Trophoblast cell (in vitro differentiated cells and primary cell): ENCODE data around the gene RAI1.

ENCODE experiments used
- DNase-seq, 2 donors: peaks; one replicate each; pipeline ENCODE4 v3.0.0-alpha.2; 2016
- H2AFZ ChIP-seq: 2 replicates; pipeline ENCODE4 v1.6.1; 2013; ENCODE audit warnings: low read length, moderate library complexity, mild to moderate bottlenecking; ENCODE audit not compliant: insufficient read depth, poor library complexity
- H2AK5ac ChIP-seq: 2 replicates; pipeline ENCODE4 v1.6.1; 2013; ENCODE audit warnings: mild to moderate bottlenecking, low read length
- H2BK120ac ChIP-seq: 2 replicates; pipeline ENCODE4 v1.6.1; 2013; ENCODE audit warnings: low read length, mild to moderate bottlenecking, moderate library complexity; ENCODE audit not compliant: insufficient read depth, poor library complexity
- H2BK12ac ChIP-seq: 2 replicates; pipeline ENCODE4 v1.6.1; 2013; ENCODE audit warnings: mild to moderate bottlenecking, low read length, moderate library complexity
- H2BK5ac ChIP-seq: 2 replicates; pipeline ENCODE4 v1.6.1; 2013; ENCODE audit warnings: low read length, low read depth, moderate library complexity, mild to moderate bottlenecking; ENCODE audit not compliant: poor library complexity
- H3K14ac ChIP-seq: 2 replicates; pipeline ENCODE4 v1.6.1; 2013; ENCODE audit warnings: mild to moderate bottlenecking, low read length
- H3K18ac ChIP-seq: 2 replicates; pipeline ENCODE4 v1.6.1; 2013; ENCODE audit warnings: mild to moderate bottlenecking, low read length
- H3K23ac ChIP-seq: 2 replicates; pipeline ENCODE4 v1.6.1; 2013; ENCODE audit warnings: low read length
- H3K27ac ChIP-seq: 2 replicates; pipeline ENCODE4 v1.5.1; 2013; ENCODE audit warnings: low read depth, mild to moderate bottlenecking, inconsistent platforms, low read length, moderate library complexity
- H3K27me3 ChIP-seq: 2 replicates; pipeline ENCODE4 v1.6.1; 2013; ENCODE audit warnings: inconsistent platforms, mild to moderate bottlenecking, low read length, moderate library complexity; ENCODE audit not compliant: insufficient read depth
- H3K36me3 ChIP-seq, 2 experiments: 1 replicate in 1 of 2; 2 replicates in 1 of 2; pipeline ENCODE4 v1.6.1; 2013; ENCODE audit warnings: low read length in 2 of 2, mild to moderate bottlenecking in 2 of 2, moderate library complexity in 1 of 2; ENCODE audit not compliant: insufficient read depth in 2 of 2, control insufficient read depth in 1 of 2
- H3K4ac ChIP-seq: 2 replicates; pipeline ENCODE4 v1.6.1; 2013; ENCODE audit warnings: low read depth, mild to moderate bottlenecking, low read length, moderate library complexity
- H3K4me1 ChIP-seq, 2 experiments: 1 replicate in 1 of 2; 2 replicates in 1 of 2; pipeline ENCODE4 v1.6.1; 2013; ENCODE audit warnings: low read length in 2 of 2, mild to moderate bottlenecking in 2 of 2, moderate library complexity in 1 of 2; ENCODE audit not compliant: insufficient read depth in 2 of 2, control insufficient read depth in 1 of 2
- H3K4me2 ChIP-seq: 2 replicates; pipeline ENCODE4 v1.6.1; 2013; ENCODE audit warnings: inconsistent platforms, mild to moderate bottlenecking, low read length, moderate library complexity
- H3K4me3 ChIP-seq: 2 replicates; pipeline ENCODE4 v1.5.1; 2013; ENCODE audit warnings: mild to moderate bottlenecking, low read depth, low read length, inconsistent platforms
- H3K79me1 ChIP-seq: one replicate; pipeline ENCODE4 v1.6.1; 2013; ENCODE audit warnings: low read length
- H3K79me2 ChIP-seq: 2 replicates; pipeline ENCODE4 v1.6.1; 2013; ENCODE audit warnings: low read length, mild to moderate bottlenecking; ENCODE audit not compliant: control insufficient read depth, insufficient read depth, poor library complexity
- H3K9ac ChIP-seq: 2 replicates; pipeline ENCODE4 v1.6.1; 2013; ENCODE audit warnings: mild to moderate bottlenecking, low read length
- H3K9me3 ChIP-seq: 2 replicates; pipeline ENCODE4 v1.6.1; 2013; ENCODE audit warnings: low read depth, mild to moderate bottlenecking, control low read depth, inconsistent platforms, low read length; ENCODE audit not compliant: insufficient read depth
- H4K12ac ChIP-seq: 2 replicates; pipeline ENCODE4 v1.6.1; 2013; ENCODE audit warnings: low read depth, mild to moderate bottlenecking, low read length, moderate library complexity
- H4K8ac ChIP-seq: 2 replicates; pipeline ENCODE4 v1.6.1; 2013; ENCODE audit warnings: low read depth, mild to moderate bottlenecking, low read length, moderate library complexity
- H4K91ac ChIP-seq: one replicate; pipeline ENCODE4 v1.6.1; 2013; ENCODE audit warnings: low read depth, mild to moderate bottlenecking, low read length, moderate library complexity
- WGBS: extraction: QIAGEN DNeasy Blood & Tissue Kit; methylation state at CpG from one replicate; pipeline ENCODE4 v1.1.7; 2013; ENCODE audit warnings: missing lambda C conversion rate; ENCODE audit not compliant: insufficient read length, insufficient coverage; ENCODE audit errors: extremely low coverage; 5-methylcytosine and 5-hydroxymethylcytosine counted together

RAI1 gene

DNA sequence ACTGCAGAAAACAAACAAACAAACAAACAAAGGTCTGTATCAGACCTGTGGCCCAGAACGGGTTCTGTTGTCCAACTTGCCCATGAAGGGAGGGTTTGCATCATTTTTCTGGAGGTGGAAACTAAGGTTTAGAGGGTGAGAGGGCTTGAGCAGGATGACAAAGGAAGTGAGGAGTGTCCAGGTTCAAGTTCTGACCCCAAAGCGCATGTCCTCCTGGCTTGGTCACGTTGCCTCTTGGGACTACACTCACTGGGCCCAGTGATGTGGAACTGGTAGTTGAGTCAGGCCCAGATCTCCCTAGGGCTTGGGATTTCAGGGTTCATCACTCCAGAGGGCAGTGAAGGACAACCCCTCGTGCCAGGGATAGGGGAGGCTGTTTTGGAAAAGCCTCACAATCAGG lies 153.7 kb downstream of the RAI1 start:
- Histone ChIP-seq H3K4me3 (no peak overlapping the region), H3K4me2 (peak overlapping the region; percentile 76), H4K12ac (no peak overlapping the region), H3K36me3 (peaks cover 5 to 8% of the 10 kb centered on the region in 2 experiments), H3K14ac (peak overlapping the region; percentile 37), H4K8ac (no peak overlapping the region), H3K23ac (no peak overlapping the region), H2AFZ (no peak overlapping the region), H3K4ac (peak overlapping the region; percentile 35), H3K27me3 (no peaks in the 10 kb centered on the region), H2BK5ac (peak overlapping the region; percentile 5), H3K27ac (no peak overlapping the region), H2BK12ac (no peak overlapping the region), H3K9ac (no peak overlapping the region), H4K91ac (peak overlapping the region; percentile 22), H2AK5ac (peak overlapping the region; percentile 16), H2BK120ac (no peak overlapping the region), H3K4me1 (peaks cover 48 to 54% of the 10 kb centered on the region in 2 experiments), H3K9me3 (no peaks in the 10 kb centered on the region), H3K18ac (peak overlapping the region; percentile 25), H3K79me1 (peaks cover 38% of the 10 kb centered on the region), H3K79me2 (peaks cover 35% of the 10 kb centered on the region)
- no peak for DNase-seq
- no CpG with 5 or more reads among the region's 4 CpGs for WGBS

DNA sequence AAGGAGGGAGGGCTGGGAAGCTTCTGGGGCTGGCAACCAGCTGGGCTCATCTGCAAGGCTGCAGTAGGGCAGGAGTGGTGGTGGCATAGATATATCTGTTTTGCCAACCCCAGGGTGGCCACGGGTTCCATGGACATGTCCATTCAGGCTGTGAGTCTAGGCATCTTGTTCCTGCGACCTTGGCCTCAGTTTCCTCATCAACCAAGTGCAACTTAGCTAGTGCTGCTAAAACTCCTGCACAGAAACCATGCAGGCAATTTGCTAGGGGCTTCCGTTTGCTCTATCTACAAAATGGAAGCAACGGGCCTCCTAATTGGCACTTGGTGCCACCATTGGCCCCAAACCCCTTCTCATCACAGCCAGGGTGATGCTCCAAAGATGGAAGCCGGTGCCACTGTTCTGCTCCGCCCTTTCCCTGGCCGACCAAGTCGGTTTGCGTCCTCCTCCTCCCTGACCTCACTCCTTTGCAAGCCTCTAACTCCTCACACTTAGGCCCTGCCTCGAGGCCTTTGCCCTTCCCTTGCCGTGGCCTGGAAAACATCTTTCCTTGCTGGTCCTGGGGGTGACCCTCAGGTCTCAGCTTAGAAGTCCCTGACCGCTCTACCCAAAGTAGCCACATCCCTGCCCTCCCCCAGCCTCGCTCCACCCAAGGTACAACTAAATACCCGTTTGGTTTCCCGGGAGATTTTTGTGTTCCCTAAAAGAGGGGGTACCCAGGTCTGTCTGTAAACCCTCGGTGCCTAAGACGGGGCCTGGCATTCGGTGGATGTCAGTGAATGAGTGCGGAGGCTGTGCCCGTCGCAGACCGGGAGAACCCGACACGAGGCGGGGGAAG lies 154.4 kb downstream of the RAI1 start:
- H3K4me3 ChIP-seq = peak overlapping the region; percentile 13
- no peaks in the 10 kb centered on the region for H3K27me3 ChIP-seq
- DNase-seq = peak; percentile 28 to 43
- peak overlapping the region; percentile 1 for H2BK12ac ChIP-seq
- H3K9me3 ChIP-seq = no peaks in the 10 kb centered on the region
- peak overlapping the region; percentile 10 for H2BK5ac ChIP-seq
- H4K12ac ChIP-seq = no peak overlapping the region
- peak overlapping the region; percentile 28 for H2BK120ac ChIP-seq
- H3K18ac ChIP-seq = peak overlapping the region; percentile 42
- H2AK5ac ChIP-seq = peak overlapping the region; percentile 16
- H3K27ac ChIP-seq = peak overlapping the region; percentile 7
- peak overlapping the region; percentile 25 for H4K8ac ChIP-seq
- peaks cover 35% of the 10 kb centered on the region for H3K79me2 ChIP-seq
- peak overlapping the region; percentile 37 for H3K14ac ChIP-seq
- peak overlapping the region; percentile 4 for H2AFZ ChIP-seq
- peak overlapping the region; percentile 57 for H4K91ac ChIP-seq
- H3K4ac ChIP-seq = peak overlapping the region; percentile 35
- peaks cover 43% of the 10 kb centered on the region for H3K79me1 ChIP-seq
- H3K4me1 ChIP-seq = peaks cover 51 to 57% of the 10 kb centered on the region in 2 experiments
- peaks cover 5 to 8% of the 10 kb centered on the region in 2 experiments for H3K36me3 ChIP-seq
- peak overlapping the region; percentile 76 for H3K4me2 ChIP-seq
- H3K23ac ChIP-seq = no peak overlapping the region
- H3K9ac ChIP-seq = no peak overlapping the region
- no CpG with 5 or more reads among the region's 25 CpGs for WGBS

DNA sequence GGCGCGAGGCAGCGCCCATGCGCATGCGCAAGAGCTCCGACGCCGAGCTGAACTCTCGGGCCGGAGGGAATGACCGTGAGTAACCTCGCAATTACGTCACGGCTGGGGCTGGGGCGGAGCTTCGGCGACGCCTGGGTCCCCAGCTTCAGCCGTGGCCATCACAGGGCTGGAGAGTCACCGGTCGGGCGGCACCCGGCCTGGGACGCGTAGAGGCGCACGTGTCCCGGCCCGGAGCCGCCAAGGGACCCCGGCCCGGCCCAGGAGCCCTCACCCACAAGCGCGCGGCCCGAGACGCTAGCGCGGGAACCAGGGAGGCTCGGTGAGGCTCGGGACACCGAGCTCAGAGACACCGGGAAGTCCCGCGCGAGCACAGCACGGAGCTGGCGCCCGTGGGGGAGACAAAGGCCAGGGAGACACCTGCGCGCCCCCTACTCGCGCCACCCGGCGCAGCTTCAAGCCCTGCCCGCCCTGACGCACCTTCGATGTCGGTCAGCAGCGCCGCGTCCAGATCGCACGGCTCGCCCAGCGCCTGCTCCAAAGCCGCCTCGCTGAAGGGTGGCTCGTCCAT lies 155.1 kb downstream of the RAI1 start:
- peak overlapping the region; percentile 94 for H3K27ac ChIP-seq
- H2BK120ac ChIP-seq = peak overlapping the region; percentile 92
- peak overlapping the region; percentile 97 for H3K9ac ChIP-seq
- H3K4me1 ChIP-seq = peaks cover 51 to 57% of the 10 kb centered on the region in 2 experiments
- H3K18ac ChIP-seq = peak overlapping the region; percentile 95
- peak overlapping the region; percentile 69 for H3K4ac ChIP-seq
- H4K91ac ChIP-seq = peak overlapping the region; percentile 98
- peak overlapping the region; percentile 90 for H4K12ac ChIP-seq
- H2BK12ac ChIP-seq = peak overlapping the region; percentile 76
- peak overlapping the region; percentile 76 for H3K4me2 ChIP-seq
- peak overlapping the region; percentile 98 for H3K4me3 ChIP-seq
- peak overlapping the region; percentile 99 for H3K14ac ChIP-seq
- H3K36me3 ChIP-seq = peaks cover 5 to 8% of the 10 kb centered on the region in 2 experiments
- H3K23ac ChIP-seq = no peak overlapping the region
- DNase-seq = peak; percentile 97 to 100
- H2AFZ ChIP-seq = peak overlapping the region; percentile 53
- peaks cover 50% of the 10 kb centered on the region for H3K79me1 ChIP-seq
- H3K27me3 ChIP-seq = no peaks in the 10 kb centered on the region
- peaks cover 33% of the 10 kb centered on the region for H3K79me2 ChIP-seq
- H3K9me3 ChIP-seq = no peaks in the 10 kb centered on the region
- H2BK5ac ChIP-seq = peak overlapping the region; percentile 91
- peak overlapping the region; percentile 87 for H4K8ac ChIP-seq
- no CpG with 5 or more reads among the region's 69 CpGs for WGBS
- peak overlapping the region; percentile 100 for H2AK5ac ChIP-seq

DNA sequence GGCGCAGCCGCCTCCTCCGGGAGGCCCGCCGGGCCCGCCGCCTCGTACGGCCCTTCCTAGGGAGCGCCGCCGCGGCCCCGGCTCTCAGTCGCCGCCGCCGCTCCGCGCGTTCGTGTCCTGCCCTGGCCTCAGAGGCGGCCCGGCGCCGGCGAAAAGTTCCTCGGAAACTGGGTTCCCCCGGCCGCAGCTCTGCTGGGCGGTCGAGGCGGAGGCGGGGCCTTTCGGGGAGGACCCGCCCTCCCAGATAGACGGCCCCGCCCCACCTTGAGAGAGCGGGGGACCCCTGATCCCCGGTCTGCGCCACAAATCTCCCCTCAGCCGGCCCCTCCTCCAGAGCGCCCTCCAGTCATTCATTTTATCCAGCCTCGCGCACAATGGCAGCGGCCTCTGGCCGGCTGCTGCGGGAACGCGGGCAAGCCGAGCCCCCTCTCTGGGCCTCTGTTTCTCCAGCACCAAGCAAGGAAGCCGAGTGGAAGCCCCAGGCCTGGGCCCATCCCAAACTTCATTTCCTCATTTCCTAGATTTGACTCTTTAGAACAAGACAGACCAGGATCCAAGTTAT lies 155.6 kb downstream of the RAI1 start, which contains the start of gene SREBF1:
Gene SREBF1, minus strand, starts transcription at position 169 of the 562 bp plus-strand sequence. CDS start 169 bp downstream, outside the sequence.
- peak within 1 kb of the TSS; percentile 76 for H3K4me2 ChIP-seq
- H2BK120ac ChIP-seq = peak within 1 kb of the TSS; percentile 92
- peak within 1 kb of the TSS; percentile 98 for H4K91ac ChIP-seq
- H3K9me3 ChIP-seq = no peaks in the 10 kb centered on the region
- no CpG with 5 or more reads among the region's 52 CpGs for WGBS
- peak within 1 kb of the TSS; percentile 97 for H3K9ac ChIP-seq
- H3K18ac ChIP-seq = peak within 1 kb of the TSS; percentile 95
- H4K8ac ChIP-seq = peak within 1 kb of the TSS; percentile 87
- peak within 1 kb of the TSS; percentile 98 for H3K4me3 ChIP-seq
- H4K12ac ChIP-seq = peak within 1 kb of the TSS; percentile 90
- H3K36me3 ChIP-seq = peaks cover 4 to 5% of the 10 kb centered on the region in 2 experiments
- no peak within 1 kb of the TSS for H3K23ac ChIP-seq
- peaks cover 52% of the 10 kb centered on the region for H3K79me1 ChIP-seq
- H2AFZ ChIP-seq = peak within 1 kb of the TSS; percentile 53
- H3K4me1 ChIP-seq = peaks cover 52 to 58% of the 10 kb centered on the region in 2 experiments
- H3K14ac ChIP-seq = peak within 1 kb of the TSS; percentile 99
- H3K27me3 ChIP-seq = no peaks in the 10 kb centered on the region
- peak within 1 kb of the TSS; percentile 76 for H2BK12ac ChIP-seq
- DNase-seq = peak; percentile 11 to 48
- H3K4ac ChIP-seq = peak within 1 kb of the TSS; percentile 69
- peak within 1 kb of the TSS; percentile 100 for H2AK5ac ChIP-seq
- peaks cover 33% of the 10 kb centered on the region for H3K79me2 ChIP-seq
- H2BK5ac ChIP-seq = peak within 1 kb of the TSS; percentile 91
- H3K27ac ChIP-seq = peak within 1 kb of the TSS; percentile 94
